H9 (cell line): ENCODE results near the gene MYO1E. TPM values are rescaled to one million over a fixed set of nuclear protein-coding genes. Genes with fewer than 3 reads are reported as not detected.

Source experiments
- DNase-seq: peaks from one replicate; pipeline ENCODE4 v3.0.0-alpha.2; 2017
- H2AFZ ChIP-seq: one replicate; pipeline ENCODE4 v1.6.1; 2013; ENCODE audit warnings: mild to moderate bottlenecking, low read length, control low read depth, moderate library complexity
- H2AK5ac ChIP-seq: 2 replicates; pipeline ENCODE4 v1.6.1; 2013; ENCODE audit warnings: low read length, control low read depth, mixed read lengths; ENCODE audit not compliant: insufficient read length
- H2BK120ac ChIP-seq: one replicate; pipeline ENCODE4 v1.6.1; 2013; ENCODE audit warnings: low read depth, mild to moderate bottlenecking, low read length, control low read depth, inconsistent platforms; ENCODE audit not compliant: poor library complexity, severe bottlenecking
- H2BK12ac ChIP-seq: 2 replicates; pipeline ENCODE4 v1.6.1; 2013; ENCODE audit warnings: low read length, control low read depth, mixed read lengths, low read depth; ENCODE audit not compliant: insufficient read length
- H2BK15ac ChIP-seq: 2 replicates; pipeline ENCODE4 v1.6.1; 2013; ENCODE audit warnings: low read depth, low read length, control low read depth
- H2BK20ac ChIP-seq: one replicate; pipeline ENCODE4 v1.6.1; 2013; ENCODE audit warnings: low read depth, mild to moderate bottlenecking, low read length, control low read depth, inconsistent platforms; ENCODE audit not compliant: poor library complexity, severe bottlenecking
- H2BK5ac ChIP-seq: 2 replicates; pipeline ENCODE4 v1.6.1; 2013; ENCODE audit warnings: low read length, control low read depth, mixed read lengths; ENCODE audit not compliant: insufficient read length
- H3K14ac ChIP-seq: 2 replicates; pipeline ENCODE4 v1.6.1; 2013; ENCODE audit warnings: low read length, control low read depth; ENCODE audit not compliant: insufficient read depth
- H3K18ac ChIP-seq: 2 replicates; pipeline ENCODE4 v1.6.1; 2013; ENCODE audit warnings: low read depth, mild to moderate bottlenecking, mixed read lengths, low read length, control low read depth; ENCODE audit not compliant: insufficient read length
- H3K23ac ChIP-seq: 2 replicates; pipeline ENCODE4 v1.6.1; 2013; ENCODE audit warnings: low read length, control low read depth, mixed read lengths, low read depth; ENCODE audit not compliant: insufficient read length
- H3K23me2 ChIP-seq: 2 replicates; pipeline ENCODE4 v1.6.1; 2013; ENCODE audit warnings: low read depth, mild to moderate bottlenecking, mixed read lengths, low read length, control low read depth; ENCODE audit not compliant: insufficient read length, poor library complexity, severe bottlenecking
- H3K27ac ChIP-seq: 2 replicates; pipeline ENCODE4 v1.5.1; 2013; ENCODE audit warnings: low read length, control low read depth, mixed read lengths, low read depth; ENCODE audit not compliant: insufficient read length
- H3K27me3 ChIP-seq: 2 replicates; pipeline ENCODE4 v1.6.1; 2013; ENCODE audit warnings: low read length, control low read depth, inconsistent platforms; ENCODE audit not compliant: insufficient read depth
- H3K4ac ChIP-seq: 2 replicates; pipeline ENCODE4 v1.6.1; 2013; ENCODE audit warnings: low read depth, mild to moderate bottlenecking, control low read depth, inconsistent platforms, low read length, moderate library complexity
- H3K4me1 ChIP-seq: 2 replicates; pipeline ENCODE4 v1.6.1; 2013; ENCODE audit warnings: low read length, control low read depth, inconsistent platforms; ENCODE audit not compliant: insufficient read depth
- H3K4me2 ChIP-seq: 2 replicates; pipeline ENCODE4 v1.6.1; 2013; ENCODE audit warnings: low read length, control low read depth, mixed read lengths; ENCODE audit not compliant: insufficient read length, insufficient read depth
- H3K56ac ChIP-seq: 2 replicates; pipeline ENCODE4 v1.6.1; 2013; ENCODE audit warnings: low read depth, mild to moderate bottlenecking, mixed read lengths, low read length, control low read depth; ENCODE audit not compliant: insufficient read length
- H3K79me1 ChIP-seq: 2 replicates; pipeline ENCODE4 v1.6.1; 2013; ENCODE audit warnings: low read depth, mild to moderate bottlenecking, moderate library complexity, low read length, control low read depth, inconsistent platforms; ENCODE audit not compliant: insufficient read depth, poor library complexity, severe bottlenecking
- H3K79me2 ChIP-seq: 2 replicates; pipeline ENCODE4 v1.6.1; 2013; ENCODE audit warnings: low read length, control low read depth, inconsistent platforms; ENCODE audit not compliant: insufficient read depth
- H3K9ac ChIP-seq: 2 replicates; pipeline ENCODE4 v1.6.1; 2013; ENCODE audit warnings: low read length, control low read depth, mixed read lengths; ENCODE audit not compliant: insufficient read length; ENCODE audit errors: extremely low read depth
- H3K9me3 ChIP-seq: one replicate; pipeline ENCODE4 v1.6.1; 2013; ENCODE audit warnings: low read depth, low read length, inconsistent platforms; ENCODE audit not compliant: control insufficient read depth
- H3T11ph ChIP-seq: one replicate; pipeline ENCODE4 v1.6.1; 2013; ENCODE audit warnings: mild to moderate bottlenecking, low read length, control low read depth, inconsistent platforms
- H4K20me1 ChIP-seq: one replicate; pipeline ENCODE4 v1.6.1; 2013; ENCODE audit not compliant: control insufficient read depth, insufficient read length, insufficient read depth
- H4K5ac ChIP-seq: 2 replicates; pipeline ENCODE4 v1.6.1; 2013; ENCODE audit warnings: low read depth, mild to moderate bottlenecking, mixed read lengths, low read length, control low read depth; ENCODE audit not compliant: insufficient read length
- H4K8ac ChIP-seq: replicated peaks from 2 replicates; pipeline ENCODE4 v1.6.1; 2013; ENCODE audit warnings: low read length, control low read depth, mixed read lengths, low read depth; ENCODE audit not compliant: insufficient read length
- H4K91ac ChIP-seq: 2 replicates; pipeline ENCODE4 v1.6.1; 2013; ENCODE audit warnings: low read depth, mild to moderate bottlenecking, moderate library complexity, mixed read lengths, low read length, control low read depth; ENCODE audit not compliant: insufficient read length
- H3K27ac Mint-ChIP-seq, 3 experiments: 2 replicates in 2 of 3; 3 replicates in 1 of 3; pipeline ENCODE4 v1.8.0; 2020 to 2021; ENCODE audit warnings: mixed read lengths in 3 of 3, mild to moderate bottlenecking in 1 of 3, moderate library complexity in 1 of 3
- H3K27me3 Mint-ChIP-seq: 2 replicates; pipeline ENCODE4 v1.8.0; 2021; ENCODE audit warnings: low read depth, mild to moderate bottlenecking, moderate library complexity, mixed read lengths
- H3K36me3 Mint-ChIP-seq, 3 experiments: 2 replicates in 2 of 3; 3 replicates in 1 of 3; pipeline ENCODE4 v1.8.0; 2020 to 2021; ENCODE audit warnings: low read depth in 3 of 3, mixed read lengths in 3 of 3; ENCODE audit not compliant: insufficient read depth in 1 of 3
- H3K4me1 Mint-ChIP-seq, 2 experiments: 2 replicates each; pipeline ENCODE4 v1.8.0; 2020; ENCODE audit warnings: mixed read lengths in 2 of 2
- H3K4me3 Mint-ChIP-seq, 2 experiments: 2 replicates in 1 of 2; 3 replicates in 1 of 2; pipeline ENCODE4 v1.8.0; 2020 to 2021; ENCODE audit warnings: mild to moderate bottlenecking in 2 of 2, mixed read lengths in 2 of 2, moderate library complexity in 1 of 2
- H3K9me3 Mint-ChIP-seq, 2 experiments: 2 replicates in 1 of 2; 3 replicates in 1 of 2; pipeline ENCODE4 v1.8.0; 2020; ENCODE audit warnings: mild to moderate bottlenecking in 2 of 2, mixed read lengths in 2 of 2, moderate library complexity in 1 of 2
- CTCF ChIP-seq: fragments of 200-600 bp; sonication (generic); conservative IDR thresholded peaks from 3 replicates; pipeline ENCODE4 v1.8.0; 2021; ENCODE audit warnings: antibody characterized with exemption, mild to moderate bottlenecking
- WGBS: extraction: QIAGEN DNeasy Blood & Tissue Kit; methylation state at CpG from one replicate; pipeline ENCODE4 v1.1.7; 2013; ENCODE audit warnings: missing lambda C conversion rate, low lambda C conversion rate, mixed read lengths; ENCODE audit not compliant: insufficient read length; ENCODE audit errors: extremely low coverage; 5-methylcytosine and 5-hydroxymethylcytosine counted together
- total RNA-seq: library from RNA; stranded (reverse); gene quantifications from 2 replicates; pipeline ENCODE4 v1.2.1, GENCODE V29; 2021

The MYO1E gene
- total RNA-seq, 1 experiment from 2014 or later = 235 TPM

DNA sequence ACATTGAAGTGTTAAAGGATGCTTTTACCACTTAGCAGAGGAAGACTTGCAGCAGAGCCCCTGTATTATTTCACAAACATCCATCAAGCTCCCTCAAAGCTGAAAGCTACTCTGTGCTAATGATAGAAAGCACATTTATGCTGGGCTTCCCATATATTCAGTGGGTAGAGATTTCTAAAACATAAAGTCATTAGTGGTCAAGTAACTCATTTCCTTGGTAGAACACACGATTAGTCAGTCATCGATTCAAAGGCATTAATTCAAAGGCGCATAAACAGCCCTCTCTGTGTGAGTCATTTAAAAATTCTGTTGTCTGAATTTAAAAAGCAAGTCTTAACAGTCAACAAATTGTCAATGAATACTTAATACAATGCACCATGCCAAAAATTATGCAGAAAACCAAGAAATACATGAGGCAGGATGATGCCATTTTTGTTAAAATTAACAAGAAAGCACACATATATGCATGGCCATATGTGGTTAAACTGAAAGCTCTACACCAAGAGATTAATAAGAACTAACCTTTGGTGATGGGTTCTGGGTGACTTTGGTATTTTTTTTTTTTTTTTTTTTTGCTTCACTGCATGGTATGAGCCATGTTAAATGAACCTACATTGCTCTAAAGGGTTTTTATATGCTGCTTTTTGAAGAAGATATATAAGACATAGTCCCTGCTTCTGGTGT is 104.4 kb downstream of the MYO1E start:
- H3K9me3 ChIP-seq = no peaks in the 10 kb centered on the region
- H2BK15ac ChIP-seq = no peak overlapping the region
- no peak overlapping the region for H3K9ac ChIP-seq
- H3K4me1 Mint-ChIP-seq = peaks cover 10 to 12% of the 10 kb centered on the region in 2 experiments
- peaks cover 3% of the 10 kb centered on the region; the same call in 1 of the 2 replicates for H3K4me1 ChIP-seq
- H3K36me3 Mint-ChIP-seq = peaks cover 0 to 8% (median 0%) of the 10 kb centered on the region in 3 experiments; a peak in 1 of 7 replicates
- no peak overlapping the region for H3K18ac ChIP-seq
- no peak overlapping the region for H3K4me3 Mint-ChIP-seq
- WGBS = no CpG with 5 or more reads among the region's 3 CpGs
- H2AFZ ChIP-seq = no peak overlapping the region
- no peak overlapping the region for H2BK5ac ChIP-seq
- H3K14ac ChIP-seq = no peak overlapping the region
- H4K91ac ChIP-seq = no peak overlapping the region
- H3K4ac ChIP-seq = no peak overlapping the region
- no peaks in the 10 kb centered on the region for H4K20me1 ChIP-seq
- H3K27me3 ChIP-seq = no peaks in the 10 kb centered on the region
- peaks cover 3% of the 10 kb centered on the region for H3K79me1 ChIP-seq
- no peaks in the 10 kb centered on the region for H3K23me2 ChIP-seq
- H2AK5ac ChIP-seq = no peak overlapping the region
- H3K27ac ChIP-seq = no peak overlapping the region
- no peaks in the 10 kb centered on the region for H3K27me3 Mint-ChIP-seq
- no peak overlapping the region for H3K23ac ChIP-seq
- H4K8ac ChIP-seq = no peak overlapping the region
- no peak for TF ChIP-seq CTCF
- no peaks in the 10 kb centered on the region for H3K79me2 ChIP-seq
- no peak overlapping the region for H3T11ph ChIP-seq
- DNase-seq = no peak
- no peak overlapping the region for H3K56ac ChIP-seq
- no peak overlapping the region for H4K5ac ChIP-seq
- no peak overlapping the region for H3K4me2 ChIP-seq
- no peak overlapping the region for H2BK12ac ChIP-seq
- H3K27ac Mint-ChIP-seq = peak overlapping the region in 1 of 3 experiments; percentile 73; a peak in 3 of 7 replicates
- H3K9me3 Mint-ChIP-seq = no peaks in the 10 kb centered on the region
- H2BK120ac ChIP-seq = no peak overlapping the region
- H2BK20ac ChIP-seq = no peak overlapping the region
